Measurements from ENCODE around the gene PHACTR1. TPM values are rescaled to one million over a fixed set of nuclear protein-coding genes. Genes with fewer than 3 reads are reported as not detected.

The PHACTR1 gene
- total RNA-seq, 1 experiment from 2014 or later, result 0.05 TPM

DNA sequence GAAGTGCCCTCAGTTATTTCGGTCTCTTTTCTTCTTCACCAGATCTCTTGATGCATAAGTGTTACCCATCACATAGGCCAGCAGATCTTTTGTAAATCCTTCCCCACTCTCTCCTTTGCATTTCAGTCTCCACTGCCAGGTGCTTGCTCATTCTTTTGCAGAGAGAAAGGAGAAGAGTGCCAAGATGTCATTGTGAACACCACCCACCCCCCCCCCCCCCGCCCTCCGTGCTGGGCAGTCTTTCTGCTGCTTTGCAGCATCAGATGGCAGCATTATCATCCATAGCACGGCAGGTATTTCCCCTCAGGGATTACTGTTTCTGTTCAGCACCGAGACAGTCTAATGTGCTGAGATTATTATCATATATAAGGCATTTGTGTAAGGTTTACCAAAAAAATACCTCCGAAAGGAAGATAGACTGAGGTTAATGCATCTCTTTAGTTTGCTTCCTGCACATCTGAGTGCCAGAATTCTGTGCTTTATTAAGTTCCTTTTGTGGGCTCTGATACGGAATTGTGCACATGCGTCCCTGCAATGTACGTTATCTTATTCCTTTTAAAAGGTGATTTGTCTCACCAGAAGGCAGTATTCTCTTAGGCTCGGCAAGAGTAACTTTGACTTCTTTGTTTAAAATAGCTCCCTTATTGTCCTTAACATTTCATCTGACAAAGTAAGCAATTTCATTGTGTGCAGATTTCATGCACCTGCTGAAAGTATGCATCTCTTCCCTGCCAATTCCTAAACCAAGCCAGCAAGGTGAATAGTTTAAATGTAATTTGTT lies 128.8 kb downstream of the PHACTR1 start:
- peaks cover 5% of the 10 kb centered on the region; the same call in 1 of the 2 replicates for H3K27me3 ChIP-seq (ENCODE audit: control insufficient read depth, insufficient read depth, low read length)
- in situ Hi-C loops (cut with HindIII; ENCODE audit: low pct_unique_long_range_greater_than_20kb, low sequenced_read_pairs) (no loop called here), intact Hi-C loops (cut with micrococcal nuclease; ENCODE audit: unreplicated experiment) (loop anchor here (2.0 kb wide), 1 partner anchor 207 kb away; no protein-coding TSS in a partner anchor)
- ATAC-seq (no peak), DNase-seq (ENCODE audit: low read depth, low spot score) (no peak)
- TF ChIP-seq SIN3A (IDR thresholded peaks at IDR 0.05; ENCODE audit: borderline replicate concordance, insufficient read depth, low read depth, low read length) (no peak), POLR2AphosphoS5 (IDR thresholded peaks at IDR 0.05; ENCODE audit: low read depth, low read length) (no peak), TCF7L2 (IDR thresholded peaks at IDR 0.05; ENCODE audit: low read depth, low read length) (no peak), REST (IDR thresholded peaks at IDR 0.05; ENCODE audit: insufficient read depth in 1 of 2, low read depth in 2 of 2, low read length in 1 of 2) (no peak)
- no peaks in the 10 kb centered on the region; the same call in 1 of the 2 replicates for H3K36me3 ChIP-seq (ENCODE audit: control insufficient read depth, insufficient read depth, low read length)
- ChIA-PET POLR2A (no interaction called here), CTCF (no interaction called here)
- H3K27ac ChIP-seq (ENCODE audit: low read length), result no peak overlapping the region
- no TSS peak for BruUV-seq (replicated peaks)
- no peaks in the 10 kb centered on the region for H3K9me3 ChIP-seq (ENCODE audit: control insufficient read depth, insufficient read depth, low read depth, low read length)
- H3K4me3 ChIP-seq (ENCODE audit: low read depth in 2 of 2, low read length in 2 of 2), result no peak overlapping the region
- no peaks in the 10 kb centered on the region for H3K4me1 ChIP-seq (ENCODE audit: control insufficient read depth, insufficient read depth, low read length)

DNA sequence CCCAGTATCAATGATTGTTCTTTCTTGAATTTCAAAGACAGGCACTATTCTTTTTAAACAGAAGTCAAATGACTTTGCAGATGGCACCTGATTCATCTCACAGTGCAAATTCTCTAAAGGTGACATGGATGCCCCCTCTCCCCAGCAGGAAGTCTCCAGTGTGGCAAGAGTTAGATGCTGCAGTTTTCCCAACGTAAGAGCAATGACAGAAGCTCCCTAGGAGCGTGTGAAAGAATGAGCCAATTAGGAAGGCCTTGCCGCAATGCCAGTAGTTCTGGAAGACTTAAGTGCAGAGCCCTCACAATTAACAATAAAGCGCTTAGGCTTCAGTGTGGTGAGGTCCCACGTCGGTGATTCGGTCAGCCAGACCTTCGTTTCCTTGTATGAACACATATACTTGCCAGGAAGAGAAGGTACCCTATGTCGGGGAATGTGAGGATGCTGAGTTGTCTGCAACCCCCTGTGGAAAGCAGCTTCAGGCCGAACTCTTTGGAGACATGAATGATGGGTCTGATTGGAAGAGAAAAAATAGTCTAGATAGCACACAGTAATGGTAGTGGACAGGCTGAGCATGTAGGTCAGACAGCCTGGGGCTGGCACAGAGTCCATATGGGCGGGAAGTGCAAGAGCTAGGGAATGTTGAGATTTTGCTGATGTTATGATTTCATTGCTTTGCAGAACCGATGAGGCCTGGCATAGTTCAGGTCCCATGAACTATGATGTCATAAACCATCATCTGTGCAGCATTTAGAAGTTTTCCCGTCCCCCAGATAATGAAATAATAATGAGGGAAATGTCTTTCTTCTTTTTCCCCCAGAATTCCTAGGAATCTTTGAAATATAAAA lies 132.6 kb downstream of the PHACTR1 start:
- BruUV-seq (replicated peaks), result no TSS peak
- no peak for DNase-seq (ENCODE audit: low read depth, low spot score)
- Histone ChIP-seq H3K4me1 (ENCODE audit: control insufficient read depth, insufficient read depth, low read length) (no peaks in the 10 kb centered on the region), H3K36me3 (ENCODE audit: control insufficient read depth, insufficient read depth, low read length) (no peaks in the 10 kb centered on the region; the same call in 1 of the 2 replicates), H3K4me3 (ENCODE audit: low read depth in 2 of 2, low read length in 2 of 2) (no peak overlapping the region), H3K27me3 (ENCODE audit: control insufficient read depth, insufficient read depth, low read length) (peaks cover 5% of the 10 kb centered on the region; the same call in 1 of the 2 replicates), H3K27ac (ENCODE audit: low read length) (no peak overlapping the region), H3K9me3 (ENCODE audit: control insufficient read depth, insufficient read depth, low read depth, low read length) (no peaks in the 10 kb centered on the region)
- TF ChIP-seq CTCF (IDR thresholded peaks at IDR 0.05) (no peak), POLR2AphosphoS5 (IDR thresholded peaks at IDR 0.05; ENCODE audit: low read depth, low read length) (no peak), TCF7L2 (IDR thresholded peaks at IDR 0.05; ENCODE audit: low read depth, low read length) (no peak), SIN3A (IDR thresholded peaks at IDR 0.05; ENCODE audit: borderline replicate concordance, insufficient read depth, low read depth, low read length) (no peak), REST (IDR thresholded peaks at IDR 0.05; ENCODE audit: insufficient read depth in 1 of 2, low read depth in 2 of 2, low read length in 1 of 2) (no peak)
- ATAC-seq, result no peak
- intact Hi-C loops (cut with micrococcal nuclease; ENCODE audit: unreplicated experiment), result no loop called here
- CTCF ChIA-PET, result no interaction called here
- POLR2A ChIA-PET, result no interaction called here
- in situ Hi-C loops (cut with HindIII; ENCODE audit: low pct_unique_long_range_greater_than_20kb, low sequenced_read_pairs), result no loop called here
